GM19463 (cell line): ENCODE data around the gene TMEM79.

Experiments used
- ATAC-seq: cut with Tn5 transposase; IDR thresholded peaks from one replicate; pipeline ENCODE4 v1.9.1; 2021; ENCODE audit warnings: mild to moderate bottlenecking, moderate library complexity; ENCODE audit not compliant: unreplicated experiment

The TMEM79 gene

GRCh38 chr1:156284112-156284511, at the start of gene TMEM79:
Gene TMEM79, plus strand, starts transcription at chr1:156284325. Its CDS starts 902 bp downstream, at chr1:156285227.
- no peak for ATAC-seq

DNA sequence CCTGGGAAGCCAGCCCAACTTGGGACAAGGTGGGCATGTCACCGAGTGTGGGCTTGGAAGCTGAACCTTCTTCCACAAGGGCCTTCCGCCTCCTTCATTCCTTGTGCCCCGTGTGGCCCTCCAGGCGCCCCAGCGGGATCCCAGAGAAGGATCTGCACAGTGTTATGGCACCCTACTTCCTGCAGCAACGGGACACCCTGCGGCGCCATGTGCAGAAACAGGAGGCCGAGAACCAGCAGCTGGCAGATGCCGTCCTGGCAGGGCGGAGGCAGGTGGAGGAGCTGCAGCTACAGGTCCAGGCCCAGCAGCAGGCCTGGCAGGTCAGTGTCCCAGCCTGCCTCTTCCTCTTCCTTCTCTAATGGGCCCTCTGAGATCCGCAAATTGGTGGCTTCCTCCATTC, 48.0 kb upstream of the TMEM79 start:
- no peak for ATAC-seq

DNA sequence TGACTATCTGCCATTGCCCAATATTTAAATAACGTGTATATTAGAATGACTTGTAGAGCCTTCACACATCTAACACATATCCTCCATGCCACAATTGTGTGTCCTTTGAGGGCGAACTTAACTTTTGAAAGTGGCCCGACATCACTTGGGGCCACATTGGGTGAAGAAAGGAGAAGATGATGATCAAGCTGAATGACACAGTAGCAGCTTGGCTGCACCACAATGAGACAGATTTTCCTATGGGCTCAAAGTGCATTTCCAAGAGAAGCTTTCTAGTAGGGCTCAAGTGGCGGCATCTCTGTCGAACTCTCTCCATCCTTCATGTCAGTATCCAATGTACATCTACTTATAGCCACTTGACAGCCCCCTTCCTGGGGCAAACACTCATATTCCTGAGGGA, 45.9 kb upstream of the TMEM79 start:
- ATAC-seq: no peak

DNA sequence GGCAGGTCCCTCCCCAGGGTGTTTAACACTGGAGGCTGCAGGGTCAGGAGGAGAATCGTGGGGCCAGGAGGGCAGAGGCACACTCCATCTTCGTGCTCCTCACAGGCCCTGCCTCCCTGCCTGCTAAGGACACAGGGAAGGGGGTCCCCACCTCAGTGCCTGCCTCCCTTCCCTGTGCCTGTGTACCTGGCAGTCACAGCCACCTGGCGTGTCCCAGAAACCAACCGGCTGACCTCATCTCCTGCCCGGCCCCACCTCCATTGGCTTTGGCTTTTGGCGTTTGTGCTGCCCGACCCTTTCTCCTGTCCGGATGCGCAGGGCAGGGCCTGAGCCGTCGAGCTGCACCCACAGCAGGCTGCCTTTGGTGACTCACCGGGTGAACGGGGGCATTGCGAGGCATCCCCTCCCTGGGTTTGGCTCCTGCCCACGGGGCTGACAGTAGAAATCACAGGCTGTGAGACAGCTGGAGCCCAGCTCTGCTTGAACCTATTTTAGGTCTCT, 42.8 kb upstream of the TMEM79 start:
- no peak for ATAC-seq

DNA sequence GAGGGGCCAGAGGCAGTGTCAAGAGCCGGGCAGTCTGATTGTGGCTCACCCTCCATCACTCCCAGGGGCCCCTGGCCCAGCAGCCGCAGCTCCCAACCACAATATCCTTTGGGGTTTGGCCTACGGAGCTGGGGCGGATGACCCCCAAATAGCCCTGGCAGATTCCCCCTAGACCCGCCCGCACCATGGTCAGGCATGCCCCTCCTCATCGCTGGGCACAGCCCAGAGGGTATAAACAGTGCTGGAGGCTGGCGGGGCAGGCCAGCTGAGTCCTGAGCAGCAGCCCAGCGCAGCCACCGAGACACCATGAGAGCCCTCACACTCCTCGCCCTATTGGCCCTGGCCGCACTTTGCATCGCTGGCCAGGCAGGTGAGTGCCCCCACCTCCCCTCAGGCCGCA, 42.2 kb upstream of the TMEM79 start, which contains the start of gene BGLAP:
TSS of gene BGLAP (plus strand) at position 259 of the 400 bp plus-strand sequence. CDS start at position 307, 48 bp downstream.
- ATAC-seq: no peak

DNA sequence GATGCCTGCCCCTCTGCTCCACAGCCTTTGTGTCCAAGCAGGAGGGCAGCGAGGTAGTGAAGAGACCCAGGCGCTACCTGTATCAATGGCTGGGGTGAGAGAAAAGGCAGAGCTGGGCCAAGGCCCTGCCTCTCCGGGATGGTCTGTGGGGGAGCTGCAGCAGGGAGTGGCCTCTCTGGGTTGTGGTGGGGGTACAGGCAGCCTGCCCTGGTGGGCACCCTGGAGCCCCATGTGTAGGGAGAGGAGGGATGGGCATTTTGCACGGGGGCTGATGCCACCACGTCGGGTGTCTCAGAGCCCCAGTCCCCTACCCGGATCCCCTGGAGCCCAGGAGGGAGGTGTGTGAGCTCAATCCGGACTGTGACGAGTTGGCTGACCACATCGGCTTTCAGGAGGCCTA, 41.4 kb upstream of the TMEM79 start:
- ATAC-seq: no peak

DNA sequence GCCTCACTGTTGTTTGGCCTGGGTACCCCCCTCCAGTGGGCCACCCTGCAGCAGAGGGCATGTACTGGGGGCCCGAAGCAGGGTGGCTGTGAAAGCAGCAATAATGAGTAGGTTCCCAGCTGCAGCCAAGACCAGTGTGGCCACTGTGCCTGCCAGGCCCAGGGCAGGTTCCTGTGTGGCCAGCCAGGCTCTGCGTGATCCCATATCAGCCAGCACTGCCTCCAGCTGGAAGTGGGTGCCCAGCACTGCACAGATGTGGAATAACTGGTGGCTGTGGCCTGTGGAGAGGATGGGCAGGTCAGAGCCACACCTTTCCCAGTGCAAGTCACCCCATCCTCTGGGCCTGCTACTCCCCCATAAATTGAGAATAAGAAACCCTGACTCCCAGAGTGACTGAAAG, 40.0 kb upstream of the TMEM79 start:
- no peak for ATAC-seq

DNA sequence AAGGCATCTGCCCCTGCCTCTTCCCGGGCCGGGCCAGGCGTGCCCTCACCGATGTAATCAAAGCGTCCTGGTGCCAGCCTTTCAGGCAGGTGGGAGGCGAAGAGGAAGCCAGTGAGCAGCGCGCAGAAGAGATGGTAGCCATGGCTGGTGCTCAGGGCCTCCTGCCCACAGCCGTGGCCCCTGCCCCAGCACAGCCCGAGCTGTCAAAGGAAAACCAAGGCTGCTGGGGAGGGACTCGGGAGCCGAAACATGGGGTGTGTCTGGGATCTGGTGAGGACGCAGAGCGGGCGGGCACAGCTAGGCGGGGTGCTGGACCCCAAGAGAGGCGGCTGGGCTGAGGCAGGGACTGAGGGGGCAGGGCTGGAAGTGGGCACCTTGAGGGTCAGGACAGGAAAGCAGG, 39.4 kb upstream of the TMEM79 start:
- ATAC-seq: no peak

DNA sequence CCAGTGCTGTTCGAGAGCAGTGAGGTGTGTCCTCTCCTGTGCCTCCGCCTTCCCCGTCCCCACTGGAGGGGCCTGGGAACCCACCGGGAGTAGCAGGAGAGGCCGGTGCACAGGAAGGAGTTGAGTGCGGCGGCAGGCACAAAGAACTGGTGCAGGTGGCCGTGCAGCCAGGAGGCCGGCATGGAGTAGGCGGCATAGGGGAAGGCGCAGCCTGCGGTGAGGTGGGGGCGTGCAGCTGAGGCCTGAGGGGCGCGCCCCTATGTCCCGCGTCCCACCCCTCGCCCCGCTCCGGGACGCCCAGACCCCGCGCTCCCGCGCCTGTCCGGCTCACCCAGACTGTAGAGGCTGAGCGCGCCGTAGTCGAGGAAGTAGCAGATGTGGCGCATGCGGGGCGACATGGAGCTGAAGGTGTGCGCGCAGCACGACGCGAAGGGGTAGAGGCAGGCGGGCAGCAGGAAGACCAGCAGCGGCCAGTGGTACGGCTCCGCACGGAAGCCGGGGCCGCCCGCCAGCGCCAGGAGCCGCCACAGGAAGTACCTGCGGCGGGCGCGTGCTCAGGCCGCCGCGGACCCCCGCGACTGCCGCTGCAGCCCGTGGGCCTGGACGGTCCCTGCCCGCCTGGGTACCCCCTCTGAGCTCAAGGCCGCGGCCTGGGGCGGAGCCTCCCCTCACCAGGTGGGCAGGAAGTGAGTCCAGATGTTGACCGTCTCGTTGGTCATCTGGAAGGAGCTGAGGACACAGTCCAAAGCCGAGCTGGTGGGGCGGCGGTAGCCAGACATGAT, 38.5 kb upstream of the TMEM79 start:
- ATAC-seq: no peak

GRCh38 chr1:156246241-156246780, 37.8 kb upstream of the TMEM79 start:
- no peak for ATAC-seq

DNA sequence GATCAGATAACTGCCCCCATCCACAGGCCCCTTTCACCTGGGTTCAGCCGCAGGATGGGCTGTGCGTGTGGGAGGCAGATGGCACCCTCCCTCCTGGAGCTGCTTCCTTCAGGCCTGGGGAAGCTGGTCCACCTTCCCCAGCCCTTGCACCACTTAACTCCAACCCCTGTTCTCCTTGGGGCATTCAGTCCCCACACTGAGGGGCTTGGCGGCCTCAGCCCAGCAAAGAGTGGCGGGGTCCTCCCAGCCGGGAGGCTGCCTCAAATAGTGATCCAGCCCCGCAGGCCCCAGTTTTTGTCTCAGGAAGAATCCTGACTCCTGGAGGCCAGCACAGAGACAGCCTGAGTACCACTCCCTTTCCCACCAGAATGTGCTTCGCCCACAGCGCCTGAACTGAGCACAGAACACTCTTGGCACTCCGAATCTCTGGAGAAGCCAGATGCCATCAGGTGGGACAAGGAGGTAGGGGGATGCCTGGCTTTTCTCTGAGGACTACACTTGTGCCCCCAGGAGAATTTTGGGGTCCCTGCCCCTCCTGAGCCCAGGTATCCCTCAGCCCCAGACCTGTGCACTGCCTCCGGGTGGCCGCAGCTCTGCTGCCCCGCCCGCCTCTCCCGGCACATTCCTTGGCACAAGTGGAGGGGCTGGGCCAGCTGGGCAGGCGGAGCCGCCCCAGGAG, 37.2 kb upstream of the TMEM79 start:
- no peak for ATAC-seq

DNA sequence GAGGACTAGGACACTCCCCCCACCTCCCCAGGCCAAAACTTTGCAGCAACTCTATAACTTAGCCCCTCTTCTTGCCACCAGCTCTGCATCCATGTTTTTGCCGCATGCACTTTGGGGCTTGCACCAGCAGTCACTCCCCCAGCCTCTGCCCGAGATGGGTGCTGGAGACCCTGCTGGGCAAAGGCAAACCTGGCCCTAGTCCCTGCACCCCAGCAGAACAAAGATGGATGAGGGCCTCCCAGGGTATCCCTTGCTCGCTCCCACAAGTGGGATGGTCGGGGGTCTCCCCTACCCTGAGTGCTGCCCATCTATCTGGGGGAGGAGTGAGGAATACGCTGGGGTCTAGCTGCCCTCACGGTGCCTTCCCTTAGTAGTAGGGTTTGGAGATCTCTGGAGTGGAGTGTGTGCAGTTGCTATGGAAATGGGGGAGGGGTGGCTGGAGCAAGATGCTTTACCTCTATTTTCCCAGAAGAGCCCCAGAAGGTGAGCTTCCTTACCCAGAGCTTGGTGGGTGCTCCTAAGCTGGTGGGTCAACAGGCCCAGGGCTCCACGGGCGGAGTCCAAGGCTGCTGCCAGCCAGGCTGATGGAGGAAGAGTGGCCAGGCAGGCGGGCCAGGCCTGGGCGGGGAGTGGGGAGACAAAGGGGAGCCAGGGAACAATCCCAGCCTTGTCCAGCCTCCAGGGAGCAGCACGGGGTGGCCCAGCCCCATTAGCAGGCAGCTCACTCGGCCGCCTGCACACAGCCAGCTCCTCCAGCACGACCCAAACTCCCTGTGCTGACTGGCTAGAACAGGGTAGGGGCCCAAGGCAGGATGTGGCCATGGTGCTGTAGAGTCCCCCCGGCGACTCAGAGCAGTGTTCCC, 36.4 kb upstream of the TMEM79 start, which contains the start of gene PAQR6:
TSS of gene PAQR6 (minus strand) at position 597 of the 863 bp plus-strand sequence. CDS start 1,325 bp downstream, outside the sequence.
- ATAC-seq: no peak

- no peak for ATAC-seq
These were observed 35.8 kb upstream of the TMEM79 start for GRCh38 chr1:156248323-156248683.

DNA sequence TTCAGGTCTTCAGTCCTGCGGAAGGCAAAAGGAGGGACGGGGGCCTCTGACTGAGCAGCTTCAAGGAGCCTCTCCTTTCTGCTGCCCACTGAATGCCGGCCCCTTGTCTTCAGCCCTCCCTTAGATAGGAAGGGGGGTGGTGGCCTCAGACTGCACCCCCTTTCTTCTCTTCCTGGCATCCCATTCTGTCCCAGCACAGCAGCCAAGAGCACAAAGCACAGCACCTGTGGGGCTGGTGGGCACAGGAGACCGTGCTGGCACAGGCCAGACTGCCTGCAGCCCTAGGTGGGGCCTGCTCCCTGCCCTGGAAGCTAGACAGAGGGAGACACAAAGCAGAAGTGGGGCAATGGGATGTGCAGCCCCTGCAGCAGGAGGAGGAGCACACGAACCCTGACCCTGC, 34.5 kb upstream of the TMEM79 start:
- ATAC-seq: no peak

GRCh38 chr1:156251527-156251926, 32.6 kb upstream of the TMEM79 start:
- no peak for ATAC-seq

- ATAC-seq: no peak
These were observed 30.5 kb upstream of the TMEM79 start for GRCh38 chr1:156253634-156254033.

GRCh38 chr1:156257711-156258110, 26.4 kb upstream of the TMEM79 start:
- ATAC-seq: no peak

GRCh38 chr1:156258859-156259258, 25.3 kb upstream of the TMEM79 start:
- ATAC-seq: no peak

- no peak for ATAC-seq
These were observed 24.3 kb upstream of the TMEM79 start for GRCh38 chr1:156259805-156260204.

GRCh38 chr1:156260896-156261295, 23.2 kb upstream of the TMEM79 start:
- ATAC-seq: no peak
